Neuronal stem cell (in vitro differentiated cells): Measurements from ENCODE around the gene NDUFB1.

ENCODE experiments used
- DNase-seq: peaks from one replicate; pipeline ENCODE4 v3.0.0-alpha.2; 2013; ENCODE audit warnings: low spot score
- H2AFZ ChIP-seq: one replicate; pipeline ENCODE4 v1.6.1; 2013; ENCODE audit warnings: mild to moderate bottlenecking, low read length, inconsistent platforms
- H2AK5ac ChIP-seq: 2 replicates; pipeline ENCODE4 v1.6.1; 2013; ENCODE audit warnings: low read depth, mild to moderate bottlenecking, inconsistent platforms, low read length, moderate library complexity, mixed read lengths
- H2BK120ac ChIP-seq: 2 replicates; pipeline ENCODE4 v1.6.1; 2013; ENCODE audit warnings: low read depth, mild to moderate bottlenecking, inconsistent platforms, low read length, moderate library complexity, mixed read lengths
- H2BK12ac ChIP-seq: one replicate; pipeline ENCODE4 v1.6.1; 2013; ENCODE audit warnings: low read length, inconsistent platforms
- H2BK15ac ChIP-seq: 2 replicates; pipeline ENCODE4 v1.6.1; 2013; ENCODE audit warnings: mild to moderate bottlenecking, low read length, inconsistent platforms, mixed read lengths
- H2BK5ac ChIP-seq: one replicate; pipeline ENCODE4 v1.6.1; 2013; ENCODE audit warnings: inconsistent platforms, mild to moderate bottlenecking, low read length, moderate library complexity
- H3K14ac ChIP-seq: one replicate; pipeline ENCODE4 v1.6.1; 2013; ENCODE audit warnings: low read length, inconsistent platforms
- H3K18ac ChIP-seq: 2 replicates; pipeline ENCODE4 v1.6.1; 2013; ENCODE audit warnings: low read length, inconsistent platforms
- H3K23ac ChIP-seq: 2 replicates; pipeline ENCODE4 v1.6.1; 2013; ENCODE audit warnings: low read depth, mild to moderate bottlenecking, mixed read lengths, low read length, inconsistent platforms; ENCODE audit not compliant: poor library complexity
- H3K27ac ChIP-seq: replicated peaks from 3 replicates; pipeline ENCODE4 v1.5.1; 2013; ENCODE audit warnings: low read length, inconsistent platforms
- H3K27me3 ChIP-seq, 3 experiments: 2 replicates each; pipeline ENCODE4 v1.6.1; 2013; ENCODE audit warnings: low read length in 3 of 3, mild to moderate bottlenecking in 2 of 3, inconsistent platforms in 1 of 3, low read depth in 1 of 3, mixed read lengths in 1 of 3, moderate library complexity in 1 of 3; ENCODE audit not compliant: control insufficient read depth in 3 of 3, insufficient read depth in 3 of 3
- H3K36me3 ChIP-seq, 2 donors: replicated peaks in 1 of 2; 2 replicates each; pipeline ENCODE4 v1.6.1; 2013; ENCODE audit warnings: low read length in 2 of 2; ENCODE audit not compliant: control insufficient read depth in 2 of 2, insufficient read depth in 2 of 2
- H3K4ac ChIP-seq: 2 replicates; pipeline ENCODE4 v1.6.1; 2013; ENCODE audit warnings: inconsistent platforms, mild to moderate bottlenecking, low read length, moderate library complexity
- H3K4me1 ChIP-seq, 2 donors: 1 replicate in 1 of 2; 2 replicates in 1 of 2; pipeline ENCODE4 v1.6.1; 2013; ENCODE audit warnings: low read length in 2 of 2, low read depth in 1 of 2; ENCODE audit not compliant: control insufficient read depth in 2 of 2, insufficient read depth in 1 of 2
- H3K4me2 ChIP-seq: one replicate; pipeline ENCODE4 v1.6.1; 2013; ENCODE audit warnings: mild to moderate bottlenecking, low read length, inconsistent platforms; ENCODE audit not compliant: insufficient read depth, poor library complexity, severe bottlenecking
- H3K4me3 ChIP-seq, 2 donors: 2 replicates each; pipeline ENCODE4 v1.5.1; 2013; ENCODE audit warnings: low read length in 2 of 2, mild to moderate bottlenecking in 2 of 2, inconsistent platforms in 1 of 2, moderate library complexity in 1 of 2
- H3K79me1 ChIP-seq: one replicate; pipeline ENCODE4 v1.6.1; 2013; ENCODE audit warnings: low read depth, mild to moderate bottlenecking, inconsistent platforms, low read length, moderate library complexity
- H3K9ac ChIP-seq: one replicate; pipeline ENCODE4 v1.6.1; 2013; ENCODE audit warnings: mild to moderate bottlenecking, low read depth, low read length, inconsistent platforms; ENCODE audit not compliant: poor library complexity
- H3K9me3 ChIP-seq, 2 donors: replicated peaks in 1 of 2; 2 replicates each; pipeline versions ENCODE3 to v1.6.1; 2013; ENCODE audit warnings: low read length in 2 of 2, mild to moderate bottlenecking in 2 of 2, inconsistent platforms in 1 of 2, low read depth in 1 of 2, mixed read lengths in 1 of 2, moderate library complexity in 1 of 2; ENCODE audit not compliant: control insufficient read depth in 2 of 2, insufficient read depth in 1 of 2
- H4K8ac ChIP-seq: one replicate; pipeline ENCODE4 v1.6.1; 2013; ENCODE audit warnings: low read depth, mild to moderate bottlenecking, inconsistent platforms, low read length, moderate library complexity
- H4K91ac ChIP-seq: one replicate; pipeline ENCODE4 v1.6.1; 2013; ENCODE audit warnings: low read length, low read depth, mild to moderate bottlenecking, inconsistent platforms; ENCODE audit not compliant: poor library complexity
- WGBS, 2 donors: extraction: QIAGEN DNeasy Blood & Tissue Kit; methylation state at CpG; one replicate each; pipeline ENCODE4 v1.1.7; 2013; ENCODE audit warnings: missing lambda C conversion rate in 2 of 2, mixed read lengths in 1 of 2; ENCODE audit not compliant: insufficient read length in 2 of 2, insufficient replicate concordance in 1 of 2; ENCODE audit errors: extremely low coverage in 2 of 2; 5-methylcytosine and 5-hydroxymethylcytosine counted together

Gene NDUFB1

DNA sequence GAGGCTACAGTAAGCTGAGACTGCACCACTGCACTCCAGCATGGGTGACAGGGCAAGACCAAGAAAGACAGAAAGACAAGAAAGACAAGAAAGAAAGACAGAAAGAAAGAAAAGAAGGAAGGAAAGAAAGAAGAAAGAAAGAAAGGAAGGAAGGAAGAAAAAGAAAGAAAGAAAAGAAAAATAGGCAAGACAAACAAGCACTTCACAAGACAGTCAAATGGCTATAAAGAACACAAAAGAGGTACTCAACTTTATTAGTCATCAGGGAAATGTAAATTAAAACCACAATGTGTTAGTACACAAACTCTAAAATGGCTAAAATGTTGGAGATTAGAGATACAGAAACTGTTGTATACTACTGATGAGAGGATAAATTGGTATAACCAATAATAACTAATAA lies 21.7 kb downstream of the NDUFB1 start:
- Histone ChIP-seq H2BK15ac (no peak overlapping the region), H3K4me2 (no peak overlapping the region), H2BK120ac (no peak overlapping the region), H2AFZ (no peak overlapping the region), H4K8ac (no peak overlapping the region), H3K4me3 (no peak overlapping the region), H3K27me3 (no peaks in the 10 kb centered on the region), H3K4me1 (no peaks in the 10 kb centered on the region), H3K27ac (no peak overlapping the region), H3K9me3 (no peaks in the 10 kb centered on the region), H3K79me1 (peaks cover 8% of the 10 kb centered on the region), H2BK5ac (no peak overlapping the region), H3K14ac (no peak overlapping the region), H2AK5ac (no peak overlapping the region), H3K18ac (no peak overlapping the region), H3K4ac (no peak overlapping the region), H4K91ac (no peak overlapping the region), H3K36me3 (peaks cover 0 to 19% of the 10 kb centered on the region in 2 donors), H2BK12ac (no peak overlapping the region), H3K23ac (no peak overlapping the region), H3K9ac (no peak overlapping the region)
- DNase-seq: no peak

- Histone ChIP-seq H3K9me3 (no peaks in the 10 kb centered on the region), H3K9ac (no peak overlapping the region), H3K4ac (no peak overlapping the region), H3K36me3 (peaks cover 7 to 72% of the 10 kb centered on the region in 2 donors), H3K27me3 (no peaks in the 10 kb centered on the region), H3K23ac (no peak overlapping the region), H3K27ac (no peak overlapping the region), H2BK120ac (no peak overlapping the region), H2BK5ac (no peak overlapping the region), H3K14ac (no peak overlapping the region), H3K18ac (no peak overlapping the region), H4K8ac (no peak overlapping the region), H2BK15ac (no peak overlapping the region), H2BK12ac (no peak overlapping the region), H2AFZ (no peak overlapping the region), H3K4me2 (no peak overlapping the region), H2AK5ac (no peak overlapping the region), H3K4me1 (no peaks in the 10 kb centered on the region), H3K4me3 (no peak overlapping the region), H3K79me1 (peaks cover 2% of the 10 kb centered on the region), H4K91ac (no peak overlapping the region)
- WGBS, 2 donors: no CpG with 5 or more reads among the region's 1 CpG
- DNase-seq: no peak
Observed at GRCh38 chr14:92093320-92093719, 28.2 kb downstream of the NDUFB1 start.

GRCh38 chr14:92088494-92088893 lies 33.0 kb downstream of the NDUFB1 start:
- Histone ChIP-seq H3K27me3 (no peaks in the 10 kb centered on the region), H3K36me3 (peaks cover 7 to 84% of the 10 kb centered on the region in 2 donors), H2BK15ac (no peak overlapping the region), H3K18ac (no peak overlapping the region), H3K9me3 (no peaks in the 10 kb centered on the region), H3K27ac (no peak overlapping the region), H2BK12ac (no peak overlapping the region), H4K91ac (no peak overlapping the region), H3K4me2 (no peak overlapping the region), H3K4ac (no peak overlapping the region), H2AK5ac (no peak overlapping the region), H2BK120ac (no peak overlapping the region), H3K23ac (no peak overlapping the region), H3K14ac (no peak overlapping the region), H3K9ac (no peak overlapping the region), H2AFZ (no peak overlapping the region), H4K8ac (no peak overlapping the region), H2BK5ac (no peak overlapping the region), H3K79me1 (no peaks in the 10 kb centered on the region), H3K4me3 (no peak overlapping the region), H3K4me1 (no peaks in the 10 kb centered on the region)
- WGBS, 2 donors: no CpG with 5 or more reads among the region's 5 CpGs
- DNase-seq: no peak

- H3K27ac ChIP-seq: no peak overlapping the region
- no peak overlapping the region for H3K18ac ChIP-seq
- H2BK15ac ChIP-seq: no peak overlapping the region
- no peaks in the 10 kb centered on the region for H3K9me3 ChIP-seq
- H3K23ac ChIP-seq: no peak overlapping the region
- H3K4me2 ChIP-seq: no peak overlapping the region
- no peak overlapping the region for H2BK120ac ChIP-seq
- no peak overlapping the region for H2AK5ac ChIP-seq
- H2BK12ac ChIP-seq: no peak overlapping the region
- no peak overlapping the region for H4K91ac ChIP-seq
- H3K9ac ChIP-seq: no peak overlapping the region
- H3K4me1 ChIP-seq: no peaks in the 10 kb centered on the region
- peaks cover 7 to 68% of the 10 kb centered on the region in 2 donors for H3K36me3 ChIP-seq
- H2AFZ ChIP-seq: no peak overlapping the region
- H2BK5ac ChIP-seq: no peak overlapping the region
- no peaks in the 10 kb centered on the region for H3K27me3 ChIP-seq
- no peak overlapping the region for H3K4me3 ChIP-seq
- DNase-seq: no peak
- no peak overlapping the region for H3K14ac ChIP-seq
- H3K79me1 ChIP-seq: no peaks in the 10 kb centered on the region
- H3K4ac ChIP-seq: no peak overlapping the region
- H4K8ac ChIP-seq: no peak overlapping the region
Observed at GRCh38 chr14:92074555-92074954, 47.0 kb downstream of the NDUFB1 start.
